HepG2 (cell line): Measurements from ENCODE around the gene CAMK4. TPM values are rescaled to one million over a fixed set of nuclear protein-coding genes. Genes with fewer than 3 reads are reported as not detected.

Source experiments
- ATAC-seq: fragments of 200-7000 bp; cut with Tn5 transposase; 3 replicates; pipeline ENCODE4 v1.9.1; 2020; ENCODE audit warnings: mild to moderate bottlenecking, moderate library complexity
- BruUV-seq: library from RNA; stranded (reverse); fragments of 400-500 nt; replicated peaks from 2 replicates; lab custom pipeline; 2021; lab: Mats Ljungman, UMichigan
- CTCF ChIA-PET: fragments of 300-600 bp; formaldehyde crosslinking; extraction: SDS; loops from one replicate; lab custom pipeline; 2021; ENCODE audit warnings: low total read pairs, inconsistent platforms, low intra/inter-chr PET ratio; lab: Yijun Ruan, JAX
- POLR2A ChIA-PET: fragments of 350-600 bp; sonication (Branson Sonifier 250); formaldehyde crosslinking; loops from one replicate; lab custom pipeline; 2020; ENCODE audit warnings: antibody characterized with exemption, inconsistent platforms; lab: Yijun Ruan, JAX
- DNase-seq: peaks from one replicate; pipeline ENCODE4 v3.0.0-alpha.2; 2015; ENCODE audit warnings: low spot score
- FAIRE-seq: peaks from 3 replicates; lab custom pipeline; 2011; peaks lifted over from hg19 to GRCh38; lab: Jason Lieb, UNC
- H2AFZ ChIP-seq: one replicate; pipeline ENCODE4 v1.6.1; 2011; ENCODE audit warnings: low read length, inconsistent platforms
- H3K27ac ChIP-seq: fragments of 300-600 bp; 3 replicates; pipeline ENCODE4 v1.8.0; 2011; ENCODE audit warnings: mixed run types, mild to moderate bottlenecking, mixed read lengths, low read length, inconsistent platforms; ENCODE audit not compliant: insufficient read depth; ENCODE audit errors: extremely low read length
- H3K27me3 ChIP-seq, 2 experiments: fragments of 200-600 bp in 1 of 2; 2 replicates in 1 of 2; 3 replicates in 1 of 2; pipeline versions ENCODE4 v1.6.0 to v1.8.0; 2011; ENCODE audit warnings: low read length in 2 of 2, mild to moderate bottlenecking in 2 of 2, moderate library complexity in 2 of 2, inconsistent platforms in 1 of 2; ENCODE audit not compliant: insufficient read depth in 2 of 2, control insufficient read depth in 1 of 2
- H3K36me3 ChIP-seq, 2 experiments: fragments of 200-600 bp in 1 of 2; replicated peaks in 1 of 2; 2 replicates in 1 of 2; 3 replicates in 1 of 2; pipeline versions ENCODE4 v1.5.1 to v1.8.0; 2011; ENCODE audit warnings: low read length in 2 of 2, inconsistent platforms in 1 of 2; ENCODE audit not compliant: insufficient read depth in 2 of 2, control insufficient read depth in 1 of 2
- H3K4me1 ChIP-seq: 2 replicates; pipeline ENCODE4 v1.5.1; 2012; ENCODE audit warnings: low read length, inconsistent platforms; ENCODE audit not compliant: insufficient read depth
- H3K4me2 ChIP-seq: 2 replicates; pipeline ENCODE4 v1.6.0; 2011; ENCODE audit warnings: low read depth, low read length, inconsistent platforms
- H3K4me3 ChIP-seq, 3 experiments: fragments of 200-600 bp in 1 of 3; sonication (generic), shearing (Covaris generic) in 1 of 3; replicated peaks in 1 of 3; 2 replicates each; pipeline ENCODE4 v1.5.1; 2011 to 2016; ENCODE audit warnings: low read length in 3 of 3, inconsistent platforms in 2 of 3, low read depth in 2 of 3, mild to moderate bottlenecking in 2 of 3, control low read depth in 1 of 3, mixed read lengths in 1 of 3; ENCODE audit not compliant: insufficient read depth in 1 of 3
- H3K79me2 ChIP-seq: one replicate; pipeline ENCODE4 v1.6.1; 2011; ENCODE audit warnings: low read length, inconsistent platforms; ENCODE audit not compliant: insufficient read depth
- H3K9ac ChIP-seq: 2 replicates; pipeline ENCODE4 v1.6.0; 2011; ENCODE audit warnings: mild to moderate bottlenecking, low read depth, low read length, inconsistent platforms; ENCODE audit not compliant: insufficient read depth
- H3K9me3 ChIP-seq: 2 replicates; pipeline ENCODE4 v1.5.1; 2012; ENCODE audit warnings: mild to moderate bottlenecking, low read length
- H4K20me1 ChIP-seq: 2 replicates; pipeline ENCODE4 v1.6.0; 2011; ENCODE audit warnings: inconsistent platforms, mild to moderate bottlenecking, low read length, moderate library complexity; ENCODE audit not compliant: insufficient read depth
- ATF3 ChIP-seq: sonication (generic); formaldehyde crosslinking; IDR thresholded peaks from 2 replicates; pipeline ENCODE4 v1.4.0; 2020; ENCODE audit warnings: missing genetic modification reagents
- CEBPG ChIP-seq: IDR thresholded peaks from 2 replicates; pipeline ENCODE4 v1.6.1; 2016
- DZIP1 ChIP-seq: sonication (generic); formaldehyde crosslinking; IDR thresholded peaks from 2 replicates; pipeline ENCODE4 v1.5.0; 2020; ENCODE audit warnings: mild to moderate bottlenecking, missing genetic modification reagents
- IRX3 ChIP-seq: sonication (generic); formaldehyde crosslinking; IDR thresholded peaks from 2 replicates; pipeline ENCODE4 v1.8.1; 2023; ENCODE audit warnings: mild to moderate bottlenecking, low read depth, missing genetic modification reagents, borderline replicate concordance
- JUNB ChIP-seq: sonication (generic); formaldehyde crosslinking; IDR thresholded peaks from 2 replicates; pipeline ENCODE4 v1.8.0; 2022; ENCODE audit warnings: missing genetic modification reagents, mild to moderate bottlenecking, borderline replicate concordance
- MED13 ChIP-seq: sonication (generic); formaldehyde crosslinking; IDR thresholded peaks from 2 replicates; pipeline ENCODE4 v1.5.0; 2020; ENCODE audit warnings: missing genetic modification reagents
- NFATC3 ChIP-seq: sonication (generic); formaldehyde crosslinking; IDR thresholded peaks from 2 replicates; pipeline ENCODE4 v1.5.1; 2020; ENCODE audit warnings: mild to moderate bottlenecking, missing genetic modification reagents
- REXO4 ChIP-seq: sonication (generic); formaldehyde crosslinking; IDR thresholded peaks from 2 replicates; pipeline ENCODE4 v1.8.0; 2022; ENCODE audit warnings: missing genetic modification reagents, mild to moderate bottlenecking, borderline replicate concordance
- RORA ChIP-seq: sonication (generic); formaldehyde crosslinking; IDR thresholded peaks from 2 replicates; pipeline ENCODE4 v1.5.0; 2020; ENCODE audit warnings: mild to moderate bottlenecking, missing genetic modification reagents, moderate library complexity
- SRSF9 ChIP-seq: fragments of 200-400 bp; formaldehyde crosslinking; IDR thresholded peaks from 2 replicates; pipeline ENCODE4 v1.6.1; 2018; ENCODE audit warnings: borderline replicate concordance, mild to moderate bottlenecking, low read depth, low read length; ENCODE audit not compliant: insufficient read depth, poor library complexity, severe bottlenecking
- TOPORS ChIP-seq: sonication (generic); formaldehyde crosslinking; IDR thresholded peaks from 2 replicates; pipeline ENCODE4 v1.8.0; 2023; ENCODE audit warnings: mild to moderate bottlenecking, missing genetic modification reagents
- ZNF33A ChIP-seq: sonication (generic); formaldehyde crosslinking; IDR thresholded peaks from 2 replicates; pipeline ENCODE4 v1.5.1; 2020; ENCODE audit warnings: missing genetic modification reagents, mild to moderate bottlenecking, moderate library complexity, borderline replicate concordance
- ZNF768 ChIP-seq: sonication (generic); formaldehyde crosslinking; IDR thresholded peaks from 2 replicates; pipeline ENCODE4 v1.4.0; 2020; ENCODE audit warnings: missing genetic modification reagents
- WGBS: methylation state at CpG from one replicate; pipeline ENCODE4 v1.1.6; 2017; ENCODE audit warnings: low lambda C conversion rate; 5-methylcytosine and 5-hydroxymethylcytosine counted together
- in situ Hi-C: cut with HindIII; loops from 2 replicates; pipeline ENCODE4 v1.10.0; 2017; ENCODE audit warnings: low pct_unique_long_range_greater_than_20kb; ENCODE audit not compliant: extremely low pct_ligation_motif_present
- intact Hi-C: fragments of 100-400 bp; cut with micrococcal nuclease; formaldehyde crosslinking; loops from one replicate; pipeline ENCODE4 v1.10.0; 2022; ENCODE audit not compliant: unreplicated experiment
- polyA plus RNA-seq, 8 experiments: library from polyadenylated mRNA; depleted of rRNA in 3 of 8; stranded (reverse) in 7 of 8; unstranded in 1 of 8; fragments of >200 nt; fragmentation: Illumina TruSeq in 4 of 8; extraction: Trizol in 4 of 8; gene quantifications; 2 replicates each; pipeline versions ENCODE4 v1.2.1 to v1.2.3, GENCODE V29; 2011 to 2016; ENCODE audit warnings: low read depth in 4 of 8, missing spikeins in 1 of 8, mixed read lengths in 1 of 8; ENCODE audit not compliant: insufficient read depth in 1 of 8
- total RNA-seq, 5 experiments: library from RNA; depleted of rRNA; stranded (reverse); fragments of >200 nt; fragmentation: Illumina TruSeq; extraction: Trizol; gene quantifications; 2 replicates each; pipeline ENCODE4 v1.2.3, GENCODE V29; 2016; ENCODE audit warnings: low read depth in 1 of 5
- TF ChIP-seq, protein P1 (sequence below): sonication (generic); formaldehyde crosslinking; IDR thresholded peaks from 2 replicates; pipeline ENCODE4 v1.9.0; 2021; ENCODE audit warnings: missing genetic modification reagents, borderline replicate concordance
- TF ChIP-seq, protein P2 (sequence below): sonication (generic); formaldehyde crosslinking; IDR thresholded peaks from 2 replicates; pipeline ENCODE4 v1.4.0; 2020; ENCODE audit warnings: missing genetic modification reagents
- TF ChIP-seq, protein P3 (sequence below): sonication (generic); formaldehyde crosslinking; IDR thresholded peaks from 2 replicates; pipeline ENCODE4 v1.4.0; 2020; ENCODE audit warnings: missing genetic modification reagents

CAMK4 gene
- total and polyA plus RNA-seq, 2 of the 13 experiments (the other 11 are each of a cell fraction or from before 2014, with no cell fraction given), result not detected

GRCh38 chr5:111447099-111447498, 222.9 kb downstream of the CAMK4 start (continued):
- TF ChIP-seq JUNB, result no peak
- TF ChIP-seq, protein P1, sequence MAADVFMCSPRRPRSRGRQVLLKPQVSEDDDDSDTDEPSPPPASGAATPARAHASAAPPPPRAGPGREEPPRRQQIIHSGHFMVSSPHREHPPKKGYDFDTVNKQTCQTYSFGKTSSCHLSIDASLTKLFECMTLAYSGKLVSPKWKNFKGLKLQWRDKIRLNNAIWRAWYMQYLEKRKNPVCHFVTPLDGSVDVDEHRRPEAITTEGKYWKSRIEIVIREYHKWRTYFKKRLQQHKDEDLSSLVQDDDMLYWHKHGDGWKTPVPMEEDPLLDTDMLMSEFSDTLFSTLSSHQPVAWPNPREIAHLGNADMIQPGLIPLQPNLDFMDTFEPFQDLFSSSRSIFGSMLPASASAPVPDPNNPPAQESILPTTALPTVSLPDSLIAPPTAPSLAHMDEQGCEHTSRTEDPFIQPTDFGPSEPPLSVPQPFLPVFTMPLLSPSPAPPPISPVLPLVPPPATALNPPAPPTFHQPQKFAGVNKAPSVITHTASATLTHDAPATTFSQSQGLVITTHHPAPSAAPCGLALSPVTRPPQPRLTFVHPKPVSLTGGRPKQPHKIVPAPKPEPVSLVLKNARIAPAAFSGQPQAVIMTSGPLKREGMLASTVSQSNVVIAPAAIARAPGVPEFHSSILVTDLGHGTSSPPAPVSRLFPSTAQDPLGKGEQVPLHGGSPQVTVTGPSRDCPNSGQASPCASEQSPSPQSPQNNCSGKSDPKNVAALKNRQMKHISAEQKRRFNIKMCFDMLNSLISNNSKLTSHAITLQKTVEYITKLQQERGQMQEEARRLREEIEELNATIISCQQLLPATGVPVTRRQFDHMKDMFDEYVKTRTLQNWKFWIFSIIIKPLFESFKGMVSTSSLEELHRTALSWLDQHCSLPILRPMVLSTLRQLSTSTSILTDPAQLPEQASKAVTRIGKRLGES (CRISPR knock-in tag), result no peak
- TF ChIP-seq IRX3, result no peak
- no peak for TF ChIP-seq SRSF9
- TF ChIP-seq REXO4 (CRISPR knock-in tag), result no peak

- in situ Hi-C loops (no loop called here), intact Hi-C loops (no loop called here)
- DNase-seq, result no peak
- ATAC-seq, result no peak
- FAIRE-seq, result no peak
- ChIA-PET CTCF (no interaction called here), POLR2A (no interaction called here)
- H4K20me1 ChIP-seq, result no peaks in the 10 kb centered on the region
- WGBS, result 0% methylated on average over 2 of the region's 2 CpGs
- no peaks in the 10 kb centered on the region for H3K9me3 ChIP-seq
- H3K9ac ChIP-seq, result no peak overlapping the region
- no TSS peak for BruUV-seq
- no peaks in the 10 kb centered on the region for H3K27me3 ChIP-seq
- no peak overlapping the region for H3K4me2 ChIP-seq
- H3K4me3 ChIP-seq, result no peak overlapping the region
- H3K36me3 ChIP-seq, result no peaks in the 10 kb centered on the region
- H2AFZ ChIP-seq, result no peak overlapping the region
- no peaks in the 10 kb centered on the region for H3K79me2 ChIP-seq
- H3K4me1 ChIP-seq, result no peaks in the 10 kb centered on the region
- H3K27ac ChIP-seq, result no peak overlapping the region
- TF ChIP-seq, protein P2, sequence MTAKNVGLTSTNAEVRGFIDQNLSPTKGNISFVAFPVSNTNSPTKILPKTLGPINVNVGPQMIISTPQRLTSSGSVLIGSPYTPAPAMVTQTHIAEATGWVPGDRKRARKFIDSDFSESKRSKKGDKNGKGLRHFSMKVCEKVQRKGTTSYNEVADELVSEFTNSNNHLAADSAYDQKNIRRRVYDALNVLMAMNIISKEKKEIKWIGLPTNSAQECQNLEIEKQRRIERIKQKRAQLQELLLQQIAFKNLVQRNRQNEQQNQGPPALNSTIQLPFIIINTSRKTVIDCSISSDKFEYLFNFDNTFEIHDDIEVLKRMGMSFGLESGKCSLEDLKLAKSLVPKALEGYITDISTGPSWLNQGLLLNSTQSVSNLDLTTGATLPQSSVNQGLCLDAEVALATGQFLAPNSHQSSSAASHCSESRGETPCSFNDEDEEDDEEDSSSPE (CRISPR knock-in tag), result no peak
- no peak for TF ChIP-seq ATF3 (CRISPR knock-in tag)
- no peak for TF ChIP-seq DZIP1 (CRISPR knock-in tag)
- no peak for TF ChIP-seq RORA (CRISPR knock-in tag)
- no peak for TF ChIP-seq MED13 (CRISPR knock-in tag)
- no peak for TF ChIP-seq ZNF768
- no peak for TF ChIP-seq ZNF33A
- TF ChIP-seq CEBPG (CRISPR knock-in tag), result no peak
- TF ChIP-seq TOPORS (CRISPR knock-in tag), result no peak
- TF ChIP-seq, protein P3, sequence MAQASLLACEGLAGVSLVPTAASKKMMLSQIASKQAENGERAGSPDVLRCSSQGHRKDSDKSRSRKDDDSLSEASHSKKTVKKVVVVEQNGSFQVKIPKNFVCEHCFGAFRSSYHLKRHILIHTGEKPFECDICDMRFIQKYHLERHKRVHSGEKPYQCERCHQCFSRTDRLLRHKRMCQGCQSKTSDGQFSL, result no peak
- no peak for TF ChIP-seq NFATC3 (CRISPR knock-in tag)
Observed at GRCh38 chr5:111447822-111448221, 223.6 kb downstream of the CAMK4 start.
